MM.1S (cell line): ENCODE data around the gene CACNG5.

Experiments
- EZH2 ChIP-seq: fragments of 300-600 bp; sonication (generic); optimal IDR thresholded peaks from 2 replicates; pipeline ENCODE3; 2017; ENCODE audit warnings: low read depth, mild to moderate bottlenecking, antibody characterized with exemption, low read length, mixed read lengths
- EZH2phosphoT487 ChIP-seq: fragments of 300-600 bp; sonication (generic); IDR thresholded peaks from 2 replicates; pipeline ENCODE4 v1.6.1; 2018; ENCODE audit warnings: antibody characterized with exemption, low read length
- TF ChIP-seq, protein P1 (sequence below): fragments of 300-600 bp; sonication (generic); IDR thresholded peaks from 2 replicates; pipeline ENCODE4 v1.5.1; 2016; ENCODE audit warnings: antibody characterized with exemption, low read length, mixed read lengths

DNA sequence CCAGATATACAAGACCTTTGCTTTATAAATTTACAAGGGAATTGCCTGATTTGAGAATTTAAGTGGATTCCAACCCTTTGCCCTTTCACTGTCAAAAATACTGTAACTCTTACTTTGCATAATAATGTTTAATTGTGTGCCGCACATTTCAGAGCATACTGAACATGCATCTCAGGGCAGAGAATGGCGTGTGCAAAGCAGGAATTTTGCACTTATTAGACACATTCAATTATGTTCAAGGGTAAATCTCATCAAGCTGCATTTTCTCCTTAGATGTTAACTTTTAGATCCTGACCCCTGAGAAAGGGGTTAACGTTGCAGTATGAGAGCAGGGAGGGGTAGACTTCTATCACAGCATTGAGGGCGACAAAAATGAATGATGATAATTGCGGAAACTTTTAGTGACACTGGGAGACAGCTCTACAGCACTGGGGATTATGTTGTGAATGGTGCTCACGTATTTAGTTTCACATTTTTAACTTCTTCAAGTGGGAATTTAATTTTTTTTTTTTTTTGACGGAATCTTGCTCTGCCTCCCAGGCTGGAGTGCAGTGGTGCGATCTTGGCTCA lies 75.0 kb downstream of the CACNG5 start:
- TF ChIP-seq, protein P1, sequence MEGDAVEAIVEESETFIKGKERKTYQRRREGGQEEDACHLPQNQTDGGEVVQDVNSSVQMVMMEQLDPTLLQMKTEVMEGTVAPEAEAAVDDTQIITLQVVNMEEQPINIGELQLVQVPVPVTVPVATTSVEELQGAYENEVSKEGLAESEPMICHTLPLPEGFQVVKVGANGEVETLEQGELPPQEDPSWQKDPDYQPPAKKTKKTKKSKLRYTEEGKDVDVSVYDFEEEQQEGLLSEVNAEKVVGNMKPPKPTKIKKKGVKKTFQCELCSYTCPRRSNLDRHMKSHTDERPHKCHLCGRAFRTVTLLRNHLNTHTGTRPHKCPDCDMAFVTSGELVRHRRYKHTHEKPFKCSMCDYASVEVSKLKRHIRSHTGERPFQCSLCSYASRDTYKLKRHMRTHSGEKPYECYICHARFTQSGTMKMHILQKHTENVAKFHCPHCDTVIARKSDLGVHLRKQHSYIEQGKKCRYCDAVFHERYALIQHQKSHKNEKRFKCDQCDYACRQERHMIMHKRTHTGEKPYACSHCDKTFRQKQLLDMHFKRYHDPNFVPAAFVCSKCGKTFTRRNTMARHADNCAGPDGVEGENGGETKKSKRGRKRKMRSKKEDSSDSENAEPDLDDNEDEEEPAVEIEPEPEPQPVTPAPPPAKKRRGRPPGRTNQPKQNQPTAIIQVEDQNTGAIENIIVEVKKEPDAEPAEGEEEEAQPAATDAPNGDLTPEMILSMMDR = no peak
- no peak for TF ChIP-seq EZH2
- no peak for TF ChIP-seq EZH2phosphoT487
